ENCODE measurements around the gene OR4D1. TPM values are rescaled to one million over a fixed set of nuclear protein-coding genes. Genes with fewer than 3 reads are reported as not detected.

OR4D1 gene
- total and polyA plus RNA-seq, 2 of the 4 experiments (the other 2 are of a cell fraction): not detected

DNA sequence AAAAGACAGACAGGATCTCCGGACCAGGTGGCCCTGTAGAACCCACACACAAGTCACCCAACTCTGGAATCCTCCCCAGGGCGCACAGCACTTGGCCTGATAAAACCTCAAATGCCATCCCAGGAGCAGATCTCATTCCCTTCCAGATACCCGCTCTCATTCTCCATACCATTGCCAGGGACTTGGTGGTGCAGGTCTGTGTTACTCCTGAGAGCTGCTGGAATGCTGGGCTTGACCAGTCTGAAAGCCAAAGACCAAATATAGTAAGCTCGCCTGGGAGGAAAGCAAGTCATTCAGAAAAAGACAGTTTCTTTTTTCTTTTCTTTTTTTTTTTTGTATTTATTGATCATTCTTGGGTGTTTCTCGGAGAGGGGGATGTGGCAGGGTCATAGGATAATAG lies 60.2 kb downstream of the OR4D1 start:
- ChIA-PET CTCF (interaction anchor here (0.6 kb wide), 1 partner anchor 274 kb away, joined by 6 read pairs; no protein-coding TSS in a partner anchor), POLR2A (ENCODE audit: unreplicated experiment) (no interaction called here)
- Histone ChIP-seq H2BK120ac (ENCODE audit: low read depth, low read length) (no peak overlapping the region), H3K4ac (ENCODE audit: low read depth, low read length) (no peak overlapping the region), H2AK5ac (ENCODE audit: low read depth, low read length) (no peak overlapping the region), H3K56ac (ENCODE audit: extremely low read depth, insufficient read depth, low read length) (no peak overlapping the region), H2BK5ac (ENCODE audit: low read depth, low read length, poor library complexity, severe bottlenecking) (no peak overlapping the region), H3K23ac (ENCODE audit: low read depth, low read length) (no peak overlapping the region), H3K79me1 (ENCODE audit: low read depth in 1 of 2, low read length in 2 of 2) (no peaks in the 10 kb centered on the region), H4K91ac (ENCODE audit: insufficient read depth, low read depth, low read length) (no peak overlapping the region), H2AK9ac (replicated peaks; ENCODE audit: low read depth, low read length, poor library complexity) (no peak overlapping the region), H3K9ac (ENCODE audit: low read depth, low read length) (no peak overlapping the region), H3K4me3 (ENCODE audit: insufficient read depth, low read depth, low read length) (no peak overlapping the region), H3K9me3 (ENCODE audit: control insufficient read depth, insufficient read depth, low read length) (no peaks in the 10 kb centered on the region), H3K36me3 (ENCODE audit: control insufficient read depth, insufficient read depth, low read length) (peaks cover 25% of the 10 kb centered on the region), H2BK20ac (ENCODE audit: low read depth, low read length) (no peak overlapping the region), H3K27me3 (ENCODE audit: control insufficient read depth, insufficient read depth, low read length) (no peaks in the 10 kb centered on the region), H4K8ac (ENCODE audit: low read depth in 2 of 2, low read length in 2 of 2) (no peak overlapping the region), H3K4me2 (ENCODE audit: low read depth, low read length) (no peak overlapping the region), H3K4me1 (ENCODE audit: control insufficient read depth, insufficient read depth, low read length) (no peaks in the 10 kb centered on the region), H3K18ac (ENCODE audit: low read depth, low read length) (no peak overlapping the region), H3K14ac (replicated peaks; ENCODE audit: low read depth, low read length) (no peak overlapping the region), H3K9me1 (ENCODE audit: insufficient read depth, low read length) (no peaks in the 10 kb centered on the region), H2AFZ (replicated peaks; ENCODE audit: low read length, poor library complexity) (no peak overlapping the region), H2BK15ac (ENCODE audit: low read depth, low read length) (no peak overlapping the region), H4K20me1 (ENCODE audit: insufficient read depth, low read length) (no peaks in the 10 kb centered on the region), H4K5ac (ENCODE audit: low read depth, low read length) (no peak overlapping the region), H3K27ac (ENCODE audit: insufficient read depth, low read length) (no peak overlapping the region)
- TF ChIP-seq MXI1 (IDR thresholded peaks at IDR 0.05; ENCODE audit: borderline replicate concordance, low read depth, low read length): no peak
- no peak for TF ChIP-seq POLR2A (IDR thresholded peaks at IDR 0.05; ENCODE audit: low read depth, low read length)
- TF ChIP-seq BHLHE40 (IDR thresholded peaks at IDR 0.05; ENCODE audit: low read depth, low read length): no peak
- no peak for TF ChIP-seq SMC3 (IDR thresholded peaks at IDR 0.05; ENCODE audit: low read depth, low read length)
- no peak for TF ChIP-seq RFX5 (IDR thresholded peaks at IDR 0.05; ENCODE audit: low read depth, low read length)
- no peak for TF ChIP-seq NFE2L2 (IDR thresholded peaks at IDR 0.05; ENCODE audit: low read depth, low read length)
- TF ChIP-seq RCOR1 (IDR thresholded peaks at IDR 0.05; ENCODE audit: insufficient replicate concordance, low read length): no peak
- no peak for TF ChIP-seq CHD1 (IDR thresholded peaks at IDR 0.05; ENCODE audit: low read depth, low read length)
- TF ChIP-seq, protein P1, sequence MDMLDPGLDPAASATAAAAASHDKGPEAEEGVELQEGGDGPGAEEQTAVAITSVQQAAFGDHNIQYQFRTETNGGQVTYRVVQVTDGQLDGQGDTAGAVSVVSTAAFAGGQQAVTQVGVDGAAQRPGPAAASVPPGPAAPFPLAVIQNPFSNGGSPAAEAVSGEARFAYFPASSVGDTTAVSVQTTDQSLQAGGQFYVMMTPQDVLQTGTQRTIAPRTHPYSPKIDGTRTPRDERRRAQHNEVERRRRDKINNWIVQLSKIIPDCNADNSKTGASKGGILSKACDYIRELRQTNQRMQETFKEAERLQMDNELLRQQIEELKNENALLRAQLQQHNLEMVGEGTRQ (IDR thresholded peaks at IDR 0.05; ENCODE audit: low read depth, low read length): no peak
- no peak for TF ChIP-seq RAD21 (IDR thresholded peaks at IDR 0.05; ENCODE audit: low read length)
- TF ChIP-seq, protein P2, sequence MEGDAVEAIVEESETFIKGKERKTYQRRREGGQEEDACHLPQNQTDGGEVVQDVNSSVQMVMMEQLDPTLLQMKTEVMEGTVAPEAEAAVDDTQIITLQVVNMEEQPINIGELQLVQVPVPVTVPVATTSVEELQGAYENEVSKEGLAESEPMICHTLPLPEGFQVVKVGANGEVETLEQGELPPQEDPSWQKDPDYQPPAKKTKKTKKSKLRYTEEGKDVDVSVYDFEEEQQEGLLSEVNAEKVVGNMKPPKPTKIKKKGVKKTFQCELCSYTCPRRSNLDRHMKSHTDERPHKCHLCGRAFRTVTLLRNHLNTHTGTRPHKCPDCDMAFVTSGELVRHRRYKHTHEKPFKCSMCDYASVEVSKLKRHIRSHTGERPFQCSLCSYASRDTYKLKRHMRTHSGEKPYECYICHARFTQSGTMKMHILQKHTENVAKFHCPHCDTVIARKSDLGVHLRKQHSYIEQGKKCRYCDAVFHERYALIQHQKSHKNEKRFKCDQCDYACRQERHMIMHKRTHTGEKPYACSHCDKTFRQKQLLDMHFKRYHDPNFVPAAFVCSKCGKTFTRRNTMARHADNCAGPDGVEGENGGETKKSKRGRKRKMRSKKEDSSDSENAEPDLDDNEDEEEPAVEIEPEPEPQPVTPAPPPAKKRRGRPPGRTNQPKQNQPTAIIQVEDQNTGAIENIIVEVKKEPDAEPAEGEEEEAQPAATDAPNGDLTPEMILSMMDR (conservative IDR thresholded peaks at IDR 0.05; ENCODE audit: low read depth, low read length): no peak
- TF ChIP-seq MAFK (IDR thresholded peaks at IDR 0.05; ENCODE audit: low read depth, low read length): no peak
- no peak for TF ChIP-seq MAZ (IDR thresholded peaks at IDR 0.05; ENCODE audit: borderline replicate concordance, low read depth, low read length)
- TF ChIP-seq FOS (IDR thresholded peaks at IDR 0.05; ENCODE audit: low read depth, low read length): no peak
- TF ChIP-seq CEBPB (IDR thresholded peaks at IDR 0.05; ENCODE audit: low read depth, low read length): no peak
- TF ChIP-seq, protein P3, sequence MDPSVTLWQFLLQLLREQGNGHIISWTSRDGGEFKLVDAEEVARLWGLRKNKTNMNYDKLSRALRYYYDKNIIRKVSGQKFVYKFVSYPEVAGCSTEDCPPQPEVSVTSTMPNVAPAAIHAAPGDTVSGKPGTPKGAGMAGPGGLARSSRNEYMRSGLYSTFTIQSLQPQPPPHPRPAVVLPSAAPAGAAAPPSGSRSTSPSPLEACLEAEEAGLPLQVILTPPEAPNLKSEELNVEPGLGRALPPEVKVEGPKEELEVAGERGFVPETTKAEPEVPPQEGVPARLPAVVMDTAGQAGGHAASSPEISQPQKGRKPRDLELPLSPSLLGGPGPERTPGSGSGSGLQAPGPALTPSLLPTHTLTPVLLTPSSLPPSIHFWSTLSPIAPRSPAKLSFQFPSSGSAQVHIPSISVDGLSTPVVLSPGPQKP (IDR thresholded peaks at IDR 0.05; ENCODE audit: borderline replicate concordance, low read depth, low read length): no peak
- WGBS, 2 experiments (ENCODE audit: extremely low coverage in 2 of 2, insufficient read length in 1 of 2): no CpG with 5 or more reads among the region's 5 CpGs
- in situ Hi-C loops (cut with MboI; ENCODE audit: low sequenced_read_pairs) (no loop called here), intact Hi-C loops (cut with micrococcal nuclease) (no loop called here), dilution Hi-C loops (cut with HindIII; ENCODE audit: low sequenced_read_pairs, unreplicated experiment) (no loop called here)
- no peak for DNase-seq
- ATAC-seq (ENCODE audit: low read depth): no peak
- BruUV-seq (replicated peaks): no TSS peak

All from IMR-90 (cell line).